HG03460 (cell line): ENCODE data around the gene GRM2.
"Not testable (repeated sequence)": the region's sequence is repeated elsewhere in the genome, so short reads cannot be mapped to it uniquely, and the experiment has no call there.

Experiments
- ATAC-seq: cut with Tn5 transposase; IDR thresholded peaks from one replicate; pipeline ENCODE4 v1.9.1; 2021; ENCODE audit not compliant: unreplicated experiment

GRM2 gene

DNA sequence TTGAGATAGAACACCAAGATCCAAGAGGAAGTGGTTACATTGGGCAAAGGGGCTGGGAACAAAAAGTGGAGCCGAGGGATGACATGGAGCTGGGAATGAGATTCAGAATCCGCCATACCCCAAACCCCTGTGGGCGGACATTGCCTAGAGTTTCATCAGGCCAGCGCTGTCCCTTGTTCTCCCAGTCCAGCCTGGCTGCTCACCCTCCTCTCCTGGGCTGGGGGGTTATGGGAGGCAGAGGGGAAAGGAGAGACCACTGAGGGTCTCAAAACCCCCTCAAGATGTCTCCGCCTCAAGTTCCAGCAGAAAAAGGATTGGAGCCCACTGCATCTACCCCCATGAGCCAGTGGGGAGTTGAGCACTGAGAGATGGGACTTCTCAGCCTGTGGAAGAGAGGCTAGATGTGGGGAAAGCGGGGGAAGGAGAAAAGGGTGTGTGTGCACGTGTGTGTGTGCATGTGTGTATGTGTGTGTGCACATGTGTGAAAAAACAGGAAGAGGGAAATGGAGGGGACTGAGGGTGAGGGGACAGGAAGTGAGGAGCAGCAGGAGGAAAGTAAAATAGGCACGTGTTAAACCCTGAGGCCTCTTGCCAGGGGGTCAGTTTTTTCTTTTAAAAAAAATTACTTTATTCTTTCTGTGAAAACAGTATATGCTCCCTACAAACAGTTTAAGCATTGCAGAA lies 14.3 kb downstream of the GRM2 start:
- no peak for ATAC-seq

DNA sequence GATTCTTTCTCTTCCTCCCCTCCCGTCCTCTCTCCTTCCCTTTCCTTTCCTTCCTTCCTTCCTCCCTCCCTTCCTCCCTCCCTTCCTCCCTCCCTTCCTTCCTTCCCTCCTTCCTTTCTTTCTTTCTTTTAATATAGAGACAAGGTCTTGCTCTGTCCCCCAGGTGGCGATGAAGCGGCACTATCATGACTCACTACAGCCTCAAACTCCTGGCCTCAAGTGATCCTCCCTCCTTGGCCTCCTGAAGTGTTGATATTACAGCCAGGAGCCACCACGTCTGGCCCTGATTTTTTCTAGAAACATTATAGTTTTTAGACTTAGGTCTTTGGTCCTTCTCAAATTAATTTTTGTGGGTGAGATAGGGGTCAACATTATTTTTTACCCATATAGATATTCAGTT lies 15.5 kb downstream of the GRM2 start:
- ATAC-seq = no peak

DNA sequence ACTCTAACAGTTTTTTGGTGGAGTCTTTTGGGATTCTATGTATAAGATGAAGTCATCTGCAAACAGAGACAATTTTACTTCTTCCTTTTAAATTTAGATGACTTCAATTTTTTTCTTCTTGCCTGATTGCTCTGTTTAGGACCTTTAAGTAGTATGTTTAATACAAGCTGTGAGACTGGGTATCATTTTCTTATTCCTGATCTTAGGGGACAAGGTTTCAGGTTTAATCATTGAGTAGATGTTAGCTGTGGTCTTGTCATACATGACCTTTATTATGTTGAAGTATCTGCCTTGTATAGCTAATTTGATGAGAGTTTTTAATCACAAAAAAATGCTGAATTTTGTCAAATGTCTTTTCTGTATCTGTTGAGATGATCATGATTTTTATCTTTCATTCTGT lies 20.6 kb downstream of the GRM2 start:
- no peak for ATAC-seq

DNA sequence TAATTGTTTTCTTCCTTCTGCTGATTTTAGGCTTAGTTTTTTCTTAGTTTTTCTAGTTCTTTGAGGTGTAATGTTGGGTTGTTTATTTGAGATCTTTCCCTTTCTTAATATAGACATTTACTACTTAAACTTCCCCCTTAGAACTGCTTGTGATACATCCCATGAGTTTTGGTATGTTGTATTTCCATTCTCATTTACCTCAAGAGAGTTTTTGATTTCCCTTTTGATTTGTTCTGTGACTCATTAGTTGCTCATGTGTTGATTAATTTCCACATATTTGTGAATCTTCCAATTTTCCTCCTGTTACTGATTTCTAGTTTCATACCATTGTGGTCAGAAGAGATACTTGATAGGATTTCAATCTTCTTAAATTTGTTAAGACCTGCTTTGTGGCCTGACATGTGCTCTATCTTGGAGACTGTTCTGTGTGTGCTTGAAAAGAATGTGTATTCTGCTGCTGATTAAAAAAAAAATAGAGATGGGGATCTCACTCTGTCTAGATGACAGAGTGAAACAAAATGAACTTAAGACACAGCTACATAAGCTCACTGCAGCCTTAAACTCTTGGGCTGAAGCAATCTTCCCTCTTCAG lies 22.3 kb downstream of the GRM2 start:
- ATAC-seq = no peak

DNA sequence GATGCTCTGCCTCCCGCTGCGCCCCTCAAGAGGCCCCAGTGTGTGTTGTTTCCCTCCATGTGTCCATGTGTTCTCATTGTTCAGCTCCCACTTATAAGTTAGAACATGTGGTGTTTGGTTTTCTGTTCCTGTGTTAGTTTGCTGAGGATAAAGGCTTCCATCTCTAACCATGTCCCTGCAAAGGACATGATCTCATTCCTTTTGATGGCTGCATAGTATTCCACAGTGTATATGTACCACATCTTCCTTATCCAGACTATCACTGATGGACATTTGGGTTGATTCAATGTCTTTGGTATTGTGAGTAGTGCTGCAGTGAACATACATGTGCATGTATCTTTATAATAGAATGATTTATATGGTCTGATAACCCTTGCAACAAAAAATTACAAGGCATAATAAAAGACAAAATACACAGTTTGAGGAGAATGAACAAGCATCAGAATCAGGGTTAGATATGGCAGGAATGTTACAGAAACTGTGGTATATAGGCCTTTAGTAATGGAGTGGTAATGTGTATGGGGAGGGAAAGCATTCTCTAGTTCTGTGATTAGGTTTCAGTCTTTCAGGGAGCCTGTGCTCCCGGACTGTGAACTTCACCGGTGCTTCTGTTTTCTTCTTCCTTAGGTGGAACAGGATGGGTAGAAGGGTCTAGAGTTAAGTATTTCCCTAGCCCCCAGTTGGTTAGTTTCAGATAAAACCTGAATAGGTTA lies 27.1 kb downstream of the GRM2 start:
- no peak for ATAC-seq

DNA sequence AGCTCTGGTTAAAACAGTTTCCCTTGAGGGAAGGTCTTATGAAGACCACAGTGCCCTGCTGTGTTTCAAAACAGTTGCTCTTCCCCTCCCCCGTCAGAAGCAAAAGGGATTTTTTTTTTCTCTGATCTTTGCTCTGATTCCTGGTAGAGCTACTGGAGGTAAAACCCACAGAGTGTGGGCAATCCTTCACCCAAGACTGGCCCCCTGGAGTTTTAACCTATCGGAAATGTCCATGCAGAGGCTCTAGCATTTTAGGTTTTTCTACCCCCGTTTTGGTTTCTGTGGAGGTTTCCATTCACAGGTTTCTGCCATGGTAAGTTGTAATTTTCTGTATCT lies 27.7 kb downstream of the GRM2 start:
- ATAC-seq = no peak

DNA sequence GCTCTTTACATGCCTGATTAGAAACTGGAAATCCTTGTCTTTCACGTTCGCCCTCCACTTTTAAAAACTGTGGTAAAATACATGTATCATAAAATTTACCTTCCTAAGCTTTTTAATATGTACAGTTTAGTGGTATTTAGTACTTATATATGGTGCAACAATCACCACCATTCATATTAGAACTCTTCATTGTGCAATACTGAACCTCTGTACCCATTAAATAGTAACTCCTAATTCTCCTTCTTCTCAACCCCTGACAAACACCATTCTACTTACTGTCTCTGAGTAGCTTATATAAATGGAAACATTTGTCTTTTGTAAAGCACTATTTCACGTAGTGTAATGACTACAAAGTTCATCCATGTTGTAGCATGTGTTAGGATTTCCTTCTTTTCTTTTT lies 28.2 kb downstream of the GRM2 start:
- no peak for ATAC-seq

DNA sequence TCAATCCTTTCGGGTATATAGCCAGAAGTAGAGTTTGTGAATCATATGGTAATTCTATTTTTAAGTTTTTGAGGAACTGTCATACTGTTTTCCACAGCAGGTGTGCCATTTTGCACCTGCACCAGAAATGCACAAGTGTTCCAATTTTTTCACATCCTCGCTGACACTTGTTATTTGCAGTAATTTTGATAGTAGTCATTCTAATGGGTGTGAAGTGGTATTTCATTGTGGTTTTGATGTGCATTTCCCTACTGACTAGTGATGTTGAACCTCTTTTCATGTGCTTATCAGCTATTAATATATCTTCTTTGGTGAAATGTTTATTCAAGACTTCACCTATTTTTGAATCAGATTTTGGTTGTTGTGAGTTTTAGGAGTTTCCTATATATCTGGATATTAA lies 29.1 kb downstream of the GRM2 start:
- ATAC-seq = no peak

DNA sequence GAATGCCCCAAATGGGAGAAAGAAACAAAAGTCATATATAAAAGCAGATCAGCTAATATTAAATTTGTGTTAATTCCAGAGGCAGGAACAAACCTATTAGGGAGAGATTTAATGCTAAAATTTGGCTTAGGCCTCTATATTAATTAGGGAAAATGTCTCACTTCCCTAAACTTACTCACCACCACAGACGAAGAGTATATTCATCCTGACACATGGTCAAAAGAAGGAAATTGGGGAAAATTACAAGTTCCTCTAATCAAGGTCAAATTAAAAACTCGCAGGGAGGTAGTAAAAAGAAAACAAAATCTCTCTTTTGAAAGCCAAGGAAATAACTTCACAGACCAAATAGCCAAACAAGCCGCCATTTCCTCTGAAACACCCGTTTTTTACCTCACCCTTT lies 32.2 kb downstream of the GRM2 start:
- ATAC-seq = no peak

DNA sequence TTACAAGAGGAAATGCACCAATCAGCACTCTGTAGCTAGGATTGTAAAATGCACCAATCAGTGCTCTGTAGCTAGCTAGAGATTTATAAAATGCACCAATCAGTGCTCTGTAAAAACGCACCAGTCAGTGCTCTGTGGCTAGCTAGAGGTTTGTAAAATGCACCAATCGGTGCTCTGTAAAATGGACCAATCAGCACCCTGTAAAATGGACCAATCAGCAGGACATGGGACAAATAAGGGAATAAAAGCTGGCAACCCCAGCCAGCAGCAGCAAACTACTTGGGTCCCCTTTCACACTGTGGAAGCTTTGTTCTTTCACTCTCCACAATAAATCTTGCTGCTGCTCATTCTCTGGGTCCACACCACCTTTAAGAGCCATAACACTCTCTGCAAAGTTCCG lies 35.5 kb downstream of the GRM2 start:
- not testable (repeated sequence) for ATAC-seq

DNA sequence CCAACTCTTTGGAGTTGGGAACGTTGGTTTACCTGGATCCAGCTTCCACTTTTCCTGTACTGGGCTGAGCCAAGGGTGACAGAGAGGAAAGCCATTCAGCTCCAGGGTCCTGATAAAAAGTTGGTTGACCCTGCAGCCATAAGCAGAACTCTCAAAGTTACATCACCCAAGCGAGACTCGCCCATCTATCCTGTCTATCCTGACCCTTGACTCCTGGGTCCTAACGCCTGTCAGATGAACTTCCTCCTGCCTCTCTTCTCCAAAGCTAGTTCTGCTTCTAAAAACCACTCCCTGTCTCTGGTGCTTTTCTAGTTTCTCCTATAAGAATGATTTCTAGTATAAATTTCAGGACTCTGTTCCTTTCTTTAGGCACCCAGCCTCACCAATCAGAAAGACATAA lies 36.1 kb downstream of the GRM2 start:
- ATAC-seq = not testable (repeated sequence)

DNA sequence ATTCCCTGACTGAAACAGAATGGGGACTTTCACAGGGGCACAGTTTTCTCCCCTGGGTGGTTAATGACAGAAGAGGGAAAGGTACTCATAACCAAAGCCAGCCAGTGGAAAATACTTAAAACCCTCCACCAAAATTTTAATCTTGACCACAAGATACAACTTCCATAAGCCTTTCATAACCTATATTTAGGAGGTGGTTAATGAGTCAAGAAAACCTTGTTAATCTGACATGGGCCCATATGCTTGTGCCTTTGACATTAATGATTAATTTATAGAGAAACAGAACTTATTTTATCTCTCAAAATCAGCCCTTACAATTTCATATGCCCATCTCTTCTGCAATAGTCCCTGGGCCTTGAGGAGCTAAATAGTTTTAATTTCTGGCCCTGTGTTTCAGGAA lies 41.0 kb downstream of the GRM2 start:
- no peak for ATAC-seq

DNA sequence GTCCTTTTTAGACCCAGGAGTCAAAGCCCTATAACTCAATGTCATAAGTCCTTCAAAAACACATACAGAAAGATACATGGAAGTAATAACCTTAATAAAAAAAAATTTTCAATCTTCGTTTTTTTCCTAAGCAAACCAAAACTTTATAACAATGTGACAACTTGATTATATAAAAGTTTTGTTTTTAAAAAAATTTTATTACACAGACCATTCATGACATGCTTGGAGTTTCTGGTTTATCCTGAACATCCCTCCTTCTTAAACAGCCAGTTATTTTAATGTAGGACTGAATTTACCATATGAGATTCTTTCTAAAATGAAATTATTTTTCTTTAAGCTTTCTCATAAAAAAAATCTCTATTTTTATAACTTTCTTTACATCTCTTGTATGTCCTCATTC lies 41.5 kb downstream of the GRM2 start:
- no peak for ATAC-seq

DNA sequence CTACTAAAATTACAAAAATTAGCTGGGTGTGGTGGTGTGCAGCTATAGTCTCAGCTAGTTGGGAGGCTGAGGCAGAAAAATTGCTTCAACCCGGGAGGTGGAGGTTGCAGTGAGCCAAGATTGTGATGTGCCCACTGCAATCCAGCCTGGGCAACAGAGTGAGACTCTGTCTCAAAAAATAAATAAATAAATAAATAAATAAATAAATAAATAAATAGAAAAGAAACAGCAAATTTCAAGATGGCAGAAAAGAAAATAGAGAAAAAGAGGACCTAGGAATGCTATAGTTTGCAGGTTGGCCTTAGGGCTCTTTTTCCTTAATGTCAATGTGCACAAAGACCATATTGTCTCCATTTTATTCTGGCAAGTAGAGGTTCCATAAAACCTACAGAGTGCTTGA lies 44.0 kb downstream of the GRM2 start:
- ATAC-seq = no peak

DNA sequence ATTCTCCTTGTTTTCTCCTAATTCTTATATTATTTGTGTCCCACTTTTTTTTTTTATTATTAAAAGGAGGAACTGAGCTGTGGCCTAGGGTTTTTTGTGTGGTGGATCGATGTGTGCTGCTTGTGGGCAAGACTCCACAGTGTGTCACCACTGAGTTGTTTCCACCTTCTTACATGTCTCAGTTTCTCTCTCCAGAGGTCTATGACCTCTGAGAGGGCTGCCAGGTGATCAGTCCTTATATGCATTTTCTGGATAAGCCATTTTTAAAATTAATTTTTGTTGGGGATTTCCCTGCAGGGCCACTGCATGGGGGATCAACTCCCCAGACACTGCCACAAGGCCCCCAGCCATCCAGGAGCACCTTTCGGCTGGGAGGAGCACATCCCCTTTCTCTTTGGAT lies 44.4 kb downstream of the GRM2 start:
- ATAC-seq = no peak

DNA sequence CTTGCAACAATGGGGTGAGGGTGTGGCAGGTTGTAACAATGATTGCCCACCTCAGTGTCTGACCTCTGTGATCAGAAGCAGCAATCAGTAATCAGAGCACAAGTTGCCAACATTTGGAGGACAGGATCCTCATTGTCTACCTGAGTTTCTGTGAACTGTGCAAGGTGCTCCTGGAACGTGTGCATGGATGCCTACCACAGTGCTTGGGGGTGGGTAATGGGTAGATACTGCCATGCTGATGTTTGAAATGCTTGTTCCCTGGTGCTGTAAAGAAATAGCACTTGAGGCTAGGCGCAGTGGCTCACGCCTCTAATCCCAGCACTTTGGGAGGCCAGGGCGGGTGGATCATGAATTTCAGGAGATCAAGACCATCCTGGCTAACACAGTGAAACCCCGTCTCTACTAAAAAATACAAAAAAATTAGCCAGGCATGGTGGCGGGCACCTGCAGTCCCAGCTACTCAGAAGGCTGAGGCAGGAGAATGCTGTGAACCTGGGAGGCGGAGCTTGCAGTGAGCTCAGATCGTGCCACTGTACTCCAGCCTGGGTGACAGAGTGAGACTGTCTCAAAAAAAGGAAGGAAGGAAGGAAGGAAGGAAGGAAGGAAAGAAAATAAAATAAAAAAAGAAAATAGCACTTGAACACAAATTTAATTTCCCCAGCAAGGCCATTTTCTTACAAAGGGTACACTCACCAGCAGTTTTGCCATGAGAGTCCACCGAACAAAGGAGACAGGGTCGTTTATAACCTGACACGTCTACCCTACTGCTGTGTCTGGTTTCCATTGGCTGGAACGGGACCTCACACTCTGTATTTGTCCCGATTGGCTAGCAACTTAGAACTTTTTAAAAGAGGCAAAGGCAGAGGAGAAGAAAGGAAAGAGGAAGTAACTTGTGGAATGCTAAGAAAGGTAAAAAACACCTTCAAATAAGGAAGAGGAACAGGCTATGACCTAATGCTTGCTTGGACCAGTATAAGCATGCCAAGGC lies 47.2 kb downstream of the GRM2 start:
- not testable (repeated sequence) for ATAC-seq

DNA sequence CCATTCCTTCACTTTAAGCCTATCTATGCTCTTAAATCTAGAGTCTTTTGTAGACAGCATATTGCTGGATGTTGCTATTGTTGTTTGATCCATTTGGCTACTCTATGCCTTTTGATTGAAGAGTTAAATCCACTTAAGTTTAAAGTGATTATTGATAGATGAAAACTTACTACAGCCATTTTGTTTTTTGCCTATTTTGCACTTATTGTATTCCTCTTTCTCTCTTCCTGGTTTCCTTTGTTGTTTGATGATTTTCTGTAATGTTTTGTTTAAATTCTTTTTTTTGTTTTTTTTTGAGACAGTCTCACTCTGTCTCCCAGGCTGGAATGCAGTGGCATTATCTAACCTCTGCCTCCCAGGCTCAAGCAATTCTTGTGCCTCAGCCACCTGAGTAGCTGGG lies 52.3 kb downstream of the GRM2 start:
- ATAC-seq = no peak
